Hematopoietic multipotent progenitor cell treated with erythropoietin and hydrocortisone succinate and interleukin-3 and kit ligand, for 8 days (in vitro differentiated cells): ENCODE measurements around the gene SYPL1.

Experiments
- DNase-seq: peaks from one replicate; pipeline ENCODE4 v3.0.0-alpha.2; 2015

SYPL1 gene

GRCh38 chr7:106049139-106049752, 62.9 kb downstream of the SYPL1 start:
- DNase-seq: no peak

GRCh38 chr7:106048706-106049020, 63.4 kb downstream of the SYPL1 start:
- no peak for DNase-seq

GRCh38 chr7:106047818-106048705, 64.0 kb downstream of the SYPL1 start:
- no peak for DNase-seq

GRCh38 chr7:106047184-106047583, 64.9 kb downstream of the SYPL1 start:
- DNase-seq: no peak

GRCh38 chr7:106045586-106045985, 66.5 kb downstream of the SYPL1 start:
- DNase-seq: no peak

GRCh38 chr7:106045139-106045538, 67.0 kb downstream of the SYPL1 start:
- no peak for DNase-seq

GRCh38 chr7:106042196-106042611, 69.9 kb downstream of the SYPL1 start:
- no peak for DNase-seq

GRCh38 chr7:106041140-106041717, 70.9 kb downstream of the SYPL1 start:
- peak; percentile 72 for DNase-seq
